GM18498 (cell line): Measurements from ENCODE around the gene FREM3.
A peak's percentile ranks its signal among the peaks of the same experiment; 100 is the strongest.
"Not testable (repeated sequence)": the region's sequence is repeated elsewhere in the genome, so short reads cannot be mapped to it uniquely, and the experiment has no call there.

ENCODE experiments used
- ATAC-seq: cut with Tn5 transposase; IDR thresholded peaks from one replicate; pipeline ENCODE4 v1.9.1; 2021; ENCODE audit warnings: mild to moderate bottlenecking, moderate library complexity; ENCODE audit not compliant: unreplicated experiment

FREM3 gene

DNA sequence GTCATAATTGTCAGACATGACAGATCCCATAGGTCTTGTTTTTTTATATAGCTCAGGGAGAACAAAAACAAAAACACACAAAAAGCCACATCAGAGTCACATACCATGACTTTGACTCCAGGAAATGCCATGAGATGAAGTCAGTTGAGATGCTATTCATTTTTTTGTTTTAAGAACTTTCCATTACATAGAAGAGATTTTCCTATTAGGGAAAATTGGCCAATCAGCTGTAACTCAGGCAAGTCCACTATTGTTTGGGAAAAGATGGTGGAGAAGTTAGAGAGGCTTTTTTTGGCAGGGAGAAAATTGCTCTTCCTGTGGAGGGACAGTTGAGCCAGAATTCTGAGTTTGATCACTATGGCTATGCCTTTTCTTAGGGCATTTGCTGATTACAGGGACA, 114.4 kb downstream of the FREM3 start:
- no peak for ATAC-seq

DNA sequence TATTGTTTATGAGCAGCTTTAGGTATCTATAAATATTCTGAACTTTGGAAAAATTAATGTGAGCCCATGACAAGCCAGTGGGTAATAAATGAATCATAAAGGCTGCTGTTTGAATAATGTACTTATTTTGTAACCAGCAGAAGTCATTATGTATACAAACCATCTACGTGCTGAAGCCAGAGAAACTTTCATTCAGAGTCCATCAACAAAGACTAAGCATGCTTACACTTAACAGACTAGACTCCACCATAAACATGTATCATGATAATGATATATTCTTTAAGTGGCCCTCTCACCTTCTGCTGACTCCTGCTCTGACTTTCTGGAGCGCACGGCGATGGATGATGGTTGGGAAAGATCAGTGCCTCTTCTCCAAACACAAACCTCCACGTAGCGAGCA, 114.9 kb downstream of the FREM3 start:
- ATAC-seq: no peak

DNA sequence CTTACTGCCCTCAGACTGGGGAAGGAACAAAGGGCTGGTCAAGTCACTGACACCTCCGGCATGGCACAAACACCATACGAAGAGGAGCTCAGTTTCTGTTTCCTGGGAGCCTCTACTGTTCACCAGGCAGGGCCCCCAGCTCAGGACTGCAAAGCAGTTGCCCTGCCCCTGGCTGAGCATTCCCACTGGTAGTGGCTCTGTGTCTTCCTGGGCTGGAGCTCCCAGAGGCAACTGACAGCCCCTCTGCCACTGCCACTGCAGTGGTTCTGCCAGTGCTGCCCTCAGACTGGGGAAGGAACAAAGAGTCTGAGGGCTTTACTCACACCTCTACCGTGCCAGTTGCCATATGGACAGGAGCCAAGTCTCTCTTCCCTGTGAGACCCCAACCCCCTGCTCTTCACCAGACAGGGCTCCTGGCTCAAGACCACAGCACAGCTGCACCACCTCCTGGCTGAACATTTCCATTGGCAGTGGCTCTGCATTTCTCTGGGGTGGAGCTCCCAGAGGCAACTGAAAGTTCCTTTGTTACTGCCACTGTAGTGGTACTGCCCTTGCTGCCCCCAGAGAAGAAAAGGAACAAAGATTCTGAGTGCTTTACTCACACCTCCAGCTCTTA, 119.0 kb downstream of the FREM3 start:
- no peak for ATAC-seq

DNA sequence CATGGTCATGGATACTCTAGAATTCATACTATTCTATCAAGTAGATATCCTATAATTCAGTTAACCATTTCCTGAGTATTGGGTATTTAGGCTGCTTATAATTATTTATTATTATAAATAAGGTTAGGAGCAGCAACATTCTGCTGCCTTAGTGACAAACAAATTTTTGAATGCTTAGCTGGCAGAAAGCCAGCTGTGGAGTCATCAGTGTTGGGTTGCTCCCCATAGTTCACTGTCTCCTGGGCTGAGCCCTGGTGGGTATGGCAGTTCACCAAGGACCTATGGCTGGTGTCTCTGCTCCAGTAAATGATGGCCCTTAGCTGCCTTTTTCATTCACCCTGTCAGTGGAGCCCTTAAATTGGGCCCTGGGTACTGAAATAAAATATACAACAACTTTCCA, 125.1 kb downstream of the FREM3 start:
- no peak for ATAC-seq

DNA sequence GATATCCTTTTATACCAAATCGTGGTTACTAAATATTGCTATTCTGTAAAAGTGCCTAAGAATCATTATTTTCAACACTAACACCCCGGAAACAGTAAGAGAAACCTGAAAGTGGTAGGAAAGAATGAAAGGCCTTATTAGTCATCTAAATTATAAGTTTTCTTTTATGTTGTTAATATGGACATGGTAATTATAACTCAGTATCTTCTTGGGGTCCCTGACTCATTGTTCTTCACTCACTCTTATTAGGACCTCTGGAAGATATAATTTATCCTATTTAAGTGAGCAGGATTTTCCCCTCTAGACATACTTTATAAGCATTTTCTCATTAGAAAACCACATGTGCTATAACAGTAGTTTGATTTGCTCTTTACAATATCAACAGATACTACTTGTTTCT, 136.0 kb downstream of the FREM3 start:
- no peak for ATAC-seq

DNA sequence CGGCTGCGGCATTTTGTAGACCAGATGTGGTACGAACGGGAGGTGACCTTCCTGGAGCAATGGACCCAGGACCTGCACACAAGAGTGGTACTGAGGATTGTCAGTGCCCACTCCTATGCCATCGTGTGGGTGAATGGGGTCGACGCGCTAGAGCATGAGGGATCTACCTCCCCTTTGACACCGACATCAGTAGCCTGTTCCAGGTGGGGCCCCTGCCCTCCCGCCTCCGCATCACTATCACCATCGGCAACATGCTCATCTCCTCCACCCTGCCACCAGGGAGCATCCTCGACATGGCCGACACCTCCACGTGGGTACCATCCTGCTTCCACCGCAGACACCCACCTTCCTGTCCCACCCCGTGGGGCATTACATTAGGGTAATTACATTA, 140.7 kb downstream of the FREM3 start:
- ATAC-seq: peak; percentile 1

DNA sequence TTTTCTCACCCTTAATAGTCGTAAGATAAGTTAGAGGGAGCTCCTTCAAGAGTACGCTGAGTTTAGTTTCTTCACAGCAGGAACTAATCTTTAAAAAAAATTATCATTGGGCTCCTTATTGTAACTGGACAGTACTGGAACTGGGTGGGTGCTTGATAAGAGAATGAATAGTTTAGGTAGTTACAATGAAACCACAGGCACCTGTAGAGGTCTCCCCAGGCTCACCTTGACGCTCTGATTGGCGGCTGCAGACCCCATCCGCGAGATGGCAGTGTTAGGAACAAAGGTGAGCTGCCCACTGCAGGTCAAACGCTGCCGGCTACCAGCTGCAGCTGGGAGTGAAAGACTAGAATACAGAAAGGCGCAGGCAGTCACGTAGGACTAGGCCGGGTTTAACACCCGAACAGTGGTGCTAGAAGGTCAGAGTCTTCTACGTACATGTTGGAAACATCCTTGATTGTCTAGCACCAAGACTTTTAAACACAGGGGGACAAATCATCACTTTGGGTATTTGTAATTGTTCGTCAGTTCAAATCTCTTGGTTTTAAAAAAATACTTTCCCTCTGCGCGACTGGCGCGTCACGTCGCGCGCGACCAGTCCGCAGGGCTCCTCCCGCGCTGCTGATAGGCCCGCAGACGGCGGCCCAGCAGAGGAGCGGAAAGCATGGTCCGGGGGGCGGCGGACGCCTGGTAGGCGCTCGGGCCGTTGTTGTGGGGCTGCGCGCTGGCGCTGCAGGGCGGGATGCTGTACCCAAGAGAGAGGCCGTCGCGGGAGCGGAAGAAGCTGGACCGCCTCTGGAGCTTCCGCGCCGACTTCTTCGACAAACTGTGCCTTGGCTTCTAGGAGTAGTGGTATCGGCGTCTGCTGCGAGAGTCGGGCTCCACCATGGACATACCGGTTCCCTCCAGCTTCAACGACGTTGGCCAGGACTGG, 141.4 kb downstream of the FREM3 start:
- peak; percentile 88 for ATAC-seq

DNA sequence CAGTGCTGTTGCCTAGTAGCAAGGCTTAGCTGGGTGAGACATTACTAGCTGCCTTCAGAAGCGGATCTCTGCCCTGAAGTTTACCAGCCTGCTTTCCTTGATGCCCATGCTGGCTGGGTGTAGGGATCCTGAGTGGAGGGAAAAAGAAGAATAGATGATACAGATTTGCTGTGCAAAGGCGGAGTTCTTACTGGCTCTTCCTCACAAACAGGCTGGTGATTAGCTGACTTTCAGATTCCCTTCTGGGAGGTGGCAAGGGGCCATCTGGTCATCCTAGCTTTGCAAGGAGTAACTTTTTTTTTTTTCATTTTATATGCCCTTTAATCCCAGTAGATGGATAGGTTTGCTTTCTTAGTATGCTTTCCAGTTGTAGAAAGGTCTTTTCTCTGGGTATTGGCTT, 142.2 kb downstream of the FREM3 start:
- no peak for ATAC-seq

DNA sequence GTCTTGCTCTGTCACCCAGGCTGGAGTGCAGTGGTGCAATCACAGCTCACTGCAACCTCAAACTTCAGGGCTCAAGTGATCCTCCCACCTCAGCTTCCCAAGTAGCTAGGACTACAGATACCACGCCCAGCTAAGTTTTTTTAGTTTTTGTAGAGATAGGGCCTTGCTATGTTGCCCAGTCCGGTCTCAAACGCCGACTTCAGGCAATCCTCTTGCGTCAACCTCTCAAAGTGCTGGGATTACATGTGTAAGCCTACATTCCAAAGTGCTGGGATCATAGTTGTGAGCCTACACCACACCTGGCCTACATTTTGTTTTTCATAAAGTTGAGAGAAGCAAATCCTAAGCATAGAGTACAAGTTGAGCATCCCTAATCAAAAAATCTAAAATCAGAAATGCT, 144.8 kb downstream of the FREM3 start:
- ATAC-seq: no peak

DNA sequence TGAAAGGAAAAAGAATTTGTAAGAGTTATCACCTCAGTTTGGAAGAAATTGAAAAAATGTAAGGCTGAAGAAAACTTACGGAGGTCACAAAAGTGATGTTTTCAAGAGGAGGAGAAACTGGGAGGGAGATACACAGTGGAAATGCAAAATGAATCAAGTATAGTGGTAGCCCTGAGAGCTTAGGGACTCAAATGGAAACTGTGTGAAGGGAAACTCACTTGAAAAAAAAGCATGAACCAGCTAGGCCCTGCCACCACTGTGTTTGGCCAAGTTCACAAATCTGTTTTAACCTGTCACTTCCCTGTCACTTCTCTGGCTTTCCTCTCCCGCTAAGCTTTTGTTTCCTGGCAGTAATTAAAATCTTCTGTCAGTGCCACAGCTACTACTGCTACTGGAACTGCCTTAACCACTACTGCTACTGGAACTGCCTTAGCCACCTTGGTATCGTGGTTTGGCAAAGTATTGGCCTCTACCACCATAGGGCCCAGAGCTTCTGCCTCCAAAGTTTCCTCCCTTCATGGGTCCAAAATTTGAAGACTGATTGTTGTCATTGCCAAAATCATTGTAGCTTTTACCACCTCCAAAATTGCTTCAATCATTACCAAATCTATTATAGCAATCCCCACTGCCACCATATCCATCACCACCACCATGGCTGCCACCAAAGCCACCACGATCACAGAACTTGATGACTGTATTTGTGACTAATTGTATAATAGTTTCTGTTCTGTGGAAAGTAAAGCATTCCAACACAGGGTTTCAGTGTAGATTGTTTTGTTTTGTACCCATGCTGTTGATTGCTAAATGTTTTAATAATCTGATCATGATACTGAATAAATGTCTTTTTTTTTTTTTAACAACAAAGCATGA, 145.5 kb downstream of the FREM3 start:
- peak; percentile 64 for ATAC-seq

DNA sequence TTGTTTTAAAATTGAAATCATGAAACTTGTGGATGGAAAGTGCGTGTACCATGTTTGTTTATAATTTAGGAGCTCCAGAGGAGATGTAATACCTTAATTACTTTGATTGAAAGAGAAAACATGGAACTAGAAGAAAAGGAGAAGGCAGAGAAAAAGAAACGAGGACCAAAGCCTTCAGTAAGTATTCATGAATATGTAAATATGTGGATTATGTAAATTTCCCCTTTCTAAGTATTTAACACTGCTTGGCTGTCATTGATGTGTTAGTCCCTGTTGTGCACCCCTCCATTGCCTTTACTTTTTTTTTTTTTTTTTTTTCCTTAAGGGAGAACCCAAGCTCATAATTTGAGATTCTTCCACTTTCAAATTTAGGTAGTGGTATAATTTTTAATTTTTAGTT, 150.5 kb downstream of the FREM3 start:
- no peak for ATAC-seq

DNA sequence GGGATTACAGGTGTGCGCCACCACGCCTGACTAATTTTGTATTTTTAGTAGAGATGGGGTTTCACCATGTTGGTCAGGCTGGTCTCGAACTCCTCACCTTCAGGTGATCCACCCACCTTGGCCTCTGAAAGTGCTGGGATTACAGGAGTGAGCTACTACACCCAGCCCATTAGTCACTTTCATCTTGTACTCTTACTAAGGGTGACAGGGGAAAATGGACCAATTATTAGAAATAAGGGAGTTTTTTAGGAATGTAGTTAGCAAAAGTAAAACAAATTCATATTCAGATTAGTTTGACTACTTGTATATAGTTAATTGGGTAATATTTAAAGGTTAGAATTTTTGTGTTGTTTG, 160.8 kb downstream of the FREM3 start:
- ATAC-seq: no peak

DNA sequence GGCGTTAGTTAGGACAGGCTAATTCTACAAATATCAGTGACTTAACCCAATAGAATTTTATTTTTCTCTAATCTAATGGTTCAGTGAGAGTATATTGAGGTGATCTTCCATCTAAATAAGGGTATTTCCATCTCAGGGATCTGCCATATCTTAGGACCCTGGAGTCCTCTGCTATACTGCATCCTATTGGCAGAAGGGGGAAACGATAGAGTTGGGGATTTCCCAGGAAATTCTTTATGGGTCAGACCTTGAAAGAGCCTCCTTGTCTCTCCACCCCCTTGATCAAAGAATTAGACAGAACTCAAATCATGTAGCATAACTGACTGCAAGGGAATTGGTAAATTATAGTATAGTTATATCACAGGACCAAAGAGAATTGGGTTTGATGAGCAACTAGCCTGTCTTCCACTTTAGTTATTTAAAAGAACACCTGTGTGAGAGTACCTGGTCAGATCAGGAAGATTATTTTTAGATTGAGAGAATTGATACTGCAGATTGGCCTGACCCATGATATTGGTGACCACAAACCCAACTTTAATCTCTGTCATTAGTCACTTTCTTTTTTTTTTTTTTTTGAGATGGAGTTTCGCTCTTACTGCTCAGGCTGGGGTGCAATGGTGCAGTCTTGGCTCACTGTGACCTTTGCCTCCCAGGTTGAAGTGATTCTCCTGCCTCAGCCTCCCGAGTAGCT, 161.4 kb downstream of the FREM3 start:
- no peak for ATAC-seq

DNA sequence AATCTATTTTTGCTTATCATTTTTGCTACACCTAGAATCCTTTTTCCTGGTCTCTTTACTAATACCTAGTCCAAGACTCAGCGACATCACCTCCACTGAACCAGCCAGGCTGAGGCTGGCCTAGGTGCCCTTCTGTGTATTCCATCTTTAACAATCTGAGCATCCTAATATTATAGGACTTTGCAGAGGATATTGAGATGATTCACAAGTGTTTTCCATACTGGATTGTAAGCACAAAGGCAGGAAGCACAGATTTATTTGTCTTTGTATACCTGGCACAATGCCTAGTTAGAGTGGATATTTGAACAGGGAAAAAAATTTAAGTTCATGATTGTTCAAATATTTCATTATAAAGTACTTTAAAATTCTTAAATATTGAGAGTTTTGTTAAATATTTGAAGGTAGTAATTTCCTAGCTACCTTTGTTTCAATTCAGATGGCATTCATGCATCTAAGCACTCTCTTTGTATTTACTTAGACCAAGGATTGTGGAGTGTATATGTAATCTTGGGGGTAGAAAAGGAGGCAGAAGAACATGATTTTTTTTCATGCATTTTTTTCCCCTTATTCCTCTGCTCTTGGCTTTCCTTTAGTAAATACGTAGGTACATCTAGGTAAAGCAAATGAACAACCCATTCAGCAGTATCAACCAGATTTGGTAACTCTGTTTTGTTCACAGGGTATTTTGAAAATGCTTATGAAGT, 168.5 kb downstream of the FREM3 start:
- no peak for ATAC-seq

DNA sequence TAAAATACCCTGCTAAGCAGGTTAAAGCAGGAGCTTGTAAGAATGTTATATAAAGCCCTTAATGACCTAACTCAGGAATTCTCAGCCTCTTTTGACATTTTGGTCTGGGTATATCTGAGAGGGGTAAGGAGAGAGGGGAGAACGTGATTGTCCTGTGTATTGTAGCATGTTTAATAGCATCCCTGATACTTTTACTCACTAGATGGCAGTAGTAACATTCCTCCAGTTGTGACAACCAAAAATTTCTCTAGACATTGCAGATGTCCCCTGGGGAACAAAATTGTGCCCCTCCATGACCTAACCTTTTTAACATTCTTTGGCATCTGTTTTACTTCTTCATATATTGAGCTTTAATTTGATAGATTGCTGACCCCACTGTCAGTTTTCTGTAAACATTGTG, 169.1 kb downstream of the FREM3 start:
- ATAC-seq: peak; percentile 52

DNA sequence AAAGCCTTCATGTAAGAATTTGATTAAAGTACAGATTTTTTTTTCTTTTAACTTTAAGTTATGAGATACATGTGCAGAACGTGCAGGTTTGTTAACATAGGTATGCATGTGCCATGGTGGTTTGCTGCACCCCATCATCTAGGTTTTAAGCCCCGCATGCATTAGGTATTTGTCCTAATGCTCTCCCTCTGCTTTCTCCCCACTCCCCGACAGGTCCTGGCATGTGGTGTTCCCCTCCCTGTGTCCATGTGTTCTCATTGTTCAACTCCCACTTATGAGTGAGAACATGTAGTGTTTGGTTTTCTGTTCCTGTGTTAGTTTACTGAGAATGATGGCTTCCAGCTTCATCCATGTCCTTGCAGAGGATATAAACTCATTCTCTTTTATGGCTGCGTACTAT, 172.4 kb downstream of the FREM3 start:
- ATAC-seq: not testable (repeated sequence)
